OCI-LY1 (cell line): ENCODE data around the gene NCAPH2.

Experiments
- H2AFZ ChIP-seq: fragments of 200-600 bp; sonication (generic), shearing (Covaris generic); 2 replicates; pipeline ENCODE4 v1.6.0; 2014; ENCODE audit warnings: antibody characterized with exemption, mild to moderate bottlenecking, low read length
- H3F3A ChIP-seq: fragments of 200-600 bp; sonication (generic), shearing (Covaris generic); 2 replicates; pipeline ENCODE4 v1.6.0; 2014; ENCODE audit warnings: mild to moderate bottlenecking, antibody characterized with exemption, low read length, moderate library complexity; ENCODE audit not compliant: insufficient read depth
- H3K27ac ChIP-seq: fragments of 200-600 bp; sonication (generic); 2 replicates; pipeline ENCODE4 v1.5.1; 2014; ENCODE audit warnings: low read length, mixed run types, mild to moderate bottlenecking, low read depth; ENCODE audit not compliant: poor library complexity, severe bottlenecking
- H3K27me3 ChIP-seq: fragments of 200-600 bp; sonication (generic); 2 replicates; pipeline ENCODE4 v1.6.0; 2014; ENCODE audit warnings: antibody characterized with exemption, mild to moderate bottlenecking, low read length, moderate library complexity; ENCODE audit not compliant: insufficient read depth
- H3K36me3 ChIP-seq: fragments of 200-600 bp; sonication (generic); 2 replicates; pipeline ENCODE4 v1.6.1; 2014; ENCODE audit warnings: mild to moderate bottlenecking, antibody characterized with exemption, low read length, moderate library complexity, mixed read lengths; ENCODE audit not compliant: insufficient read depth
- H3K4me1 ChIP-seq: fragments of 200-600 bp; sonication (generic); 2 replicates; pipeline ENCODE4 v1.5.1; 2014; ENCODE audit warnings: mild to moderate bottlenecking, low read length, moderate library complexity; ENCODE audit not compliant: insufficient read depth, severe bottlenecking
- H3K4me2 ChIP-seq: fragments of 200-600 bp; sonication (generic), shearing (Covaris generic); 2 replicates; pipeline ENCODE4 v1.6.1; 2014; ENCODE audit warnings: low read length
- H3K4me3 ChIP-seq: fragments of 200-600 bp; sonication (generic); 2 replicates; pipeline ENCODE4 v1.5.1; 2014; ENCODE audit warnings: low read length, low read depth, mild to moderate bottlenecking, mixed read lengths; ENCODE audit not compliant: poor library complexity, severe bottlenecking
- H3K79me2 ChIP-seq: fragments of 200-600 bp; shearing (Covaris generic); 2 replicates; pipeline ENCODE4 v1.6.1; 2016; ENCODE audit warnings: mixed run types, low read length, mixed read lengths; ENCODE audit not compliant: insufficient read depth
- H3K9ac ChIP-seq: fragments of 200-600 bp; sonication (generic), shearing (Covaris generic); 2 replicates; pipeline ENCODE4 v1.6.1; 2014; ENCODE audit warnings: mild to moderate bottlenecking, low read length, mixed read lengths
- H3K9me2 ChIP-seq: fragments of 200-600 bp; sonication (generic), shearing (Covaris generic); 2 replicates; pipeline ENCODE4 v1.6.1; 2014; ENCODE audit warnings: low read depth, mild to moderate bottlenecking, low read length, mixed read lengths
- H3K9me3 ChIP-seq: fragments of 200-600 bp; shearing (Covaris generic); 2 replicates; pipeline ENCODE4 v1.6.1; 2014; ENCODE audit warnings: low read length, mixed read lengths
- H4K20me1 ChIP-seq: fragments of 200-600 bp; sonication (generic), shearing (Covaris generic); 2 replicates; pipeline ENCODE4 v1.6.0; 2016; ENCODE audit warnings: mild to moderate bottlenecking, low read length; ENCODE audit not compliant: insufficient read depth
- CTCF ChIP-seq: fragments of 200-600 bp; sonication (generic), shearing (Covaris generic); IDR thresholded peaks from 2 replicates; pipeline ENCODE4 v1.5.1; 2017; ENCODE audit warnings: mild to moderate bottlenecking, antibody characterized with exemption, low read length, moderate library complexity, mixed read lengths
- EZH2 ChIP-seq: fragments of 200-600 bp; sonication (generic), shearing (Covaris generic); IDR thresholded peaks from 2 replicates; pipeline ENCODE4 v1.8.0; 2017; ENCODE audit warnings: borderline replicate concordance, mixed run types, mild to moderate bottlenecking, antibody characterized with exemption, low read length, moderate library complexity, mixed read lengths

Gene NCAPH2

GRCh38 chr22:50507991-50508884, at the start of gene NCAPH2:
TSS of gene NCAPH2 (plus strand) at chr22:50508224. CDS start at chr22:50508338, 114 bp downstream.
- no peaks in the 10 kb centered on the region for H3K9me2 ChIP-seq
- peaks cover 38% of the 10 kb centered on the region for H3K79me2 ChIP-seq
- no peaks in the 10 kb centered on the region for H4K20me1 ChIP-seq
- H3F3A ChIP-seq, result no peaks in the 10 kb centered on the region
- H3K9ac ChIP-seq, result peak within 1 kb of the TSS; percentile 94
- peaks cover 26% of the 10 kb centered on the region for H3K4me1 ChIP-seq
- H3K4me3 ChIP-seq, result peak within 1 kb of the TSS; percentile 96
- no peaks in the 10 kb centered on the region for H3K27me3 ChIP-seq
- peaks cover 34% of the 10 kb centered on the region for H3K36me3 ChIP-seq
- H3K27ac ChIP-seq, result peak within 1 kb of the TSS; percentile 90
- TF ChIP-seq EZH2, result no peak
- TF ChIP-seq CTCF, result no peak
- H2AFZ ChIP-seq, result no peak within 1 kb of the TSS
- no peaks in the 10 kb centered on the region for H3K9me3 ChIP-seq
- H3K4me2 ChIP-seq, result peak within 1 kb of the TSS; percentile 98

- H3K9ac ChIP-seq, result no peak overlapping the region
- H3K4me3 ChIP-seq, result no peak overlapping the region
- peaks cover 95% of the 10 kb centered on the region for H3K36me3 ChIP-seq
- no peak overlapping the region for H3K27ac ChIP-seq
- H3K4me1 ChIP-seq, result no peaks in the 10 kb centered on the region
- H3F3A ChIP-seq, result no peaks in the 10 kb centered on the region
- H3K4me2 ChIP-seq, result no peak overlapping the region
- H2AFZ ChIP-seq, result no peak overlapping the region
- H3K79me2 ChIP-seq, result no peaks in the 10 kb centered on the region
- H3K27me3 ChIP-seq, result no peaks in the 10 kb centered on the region
- no peaks in the 10 kb centered on the region for H4K20me1 ChIP-seq
- H3K9me2 ChIP-seq, result no peaks in the 10 kb centered on the region
- TF ChIP-seq EZH2 (no peak), CTCF (no peak)
- H3K9me3 ChIP-seq, result no peaks in the 10 kb centered on the region
These were observed 49.0 kb upstream of the NCAPH2 start for GRCh38 chr22:50459016-50459415.

- Histone ChIP-seq H3K79me2 (no peaks in the 10 kb centered on the region), H3F3A (no peaks in the 10 kb centered on the region), H3K36me3 (peaks cover 95% of the 10 kb centered on the region), H3K27ac (no peak overlapping the region), H3K9me2 (no peaks in the 10 kb centered on the region), H3K4me2 (no peak overlapping the region), H3K27me3 (no peaks in the 10 kb centered on the region), H3K4me3 (no peak overlapping the region), H3K9ac (no peak overlapping the region), H3K9me3 (no peaks in the 10 kb centered on the region), H3K4me1 (no peaks in the 10 kb centered on the region), H2AFZ (no peak overlapping the region), H4K20me1 (no peaks in the 10 kb centered on the region)
- peak; percentile 15; the same call in 1 of the 2 replicates for TF ChIP-seq CTCF
- TF ChIP-seq EZH2, result no peak
These were observed 48.4 kb upstream of the NCAPH2 start for GRCh38 chr22:50459496-50460140.
